ENCODE data around the gene CDK11B.
"Not testable (repeated sequence)": the region's sequence is repeated elsewhere in the genome, so short reads cannot be mapped to it uniquely, and the experiment has no call there.

CDK11B gene

DNA sequence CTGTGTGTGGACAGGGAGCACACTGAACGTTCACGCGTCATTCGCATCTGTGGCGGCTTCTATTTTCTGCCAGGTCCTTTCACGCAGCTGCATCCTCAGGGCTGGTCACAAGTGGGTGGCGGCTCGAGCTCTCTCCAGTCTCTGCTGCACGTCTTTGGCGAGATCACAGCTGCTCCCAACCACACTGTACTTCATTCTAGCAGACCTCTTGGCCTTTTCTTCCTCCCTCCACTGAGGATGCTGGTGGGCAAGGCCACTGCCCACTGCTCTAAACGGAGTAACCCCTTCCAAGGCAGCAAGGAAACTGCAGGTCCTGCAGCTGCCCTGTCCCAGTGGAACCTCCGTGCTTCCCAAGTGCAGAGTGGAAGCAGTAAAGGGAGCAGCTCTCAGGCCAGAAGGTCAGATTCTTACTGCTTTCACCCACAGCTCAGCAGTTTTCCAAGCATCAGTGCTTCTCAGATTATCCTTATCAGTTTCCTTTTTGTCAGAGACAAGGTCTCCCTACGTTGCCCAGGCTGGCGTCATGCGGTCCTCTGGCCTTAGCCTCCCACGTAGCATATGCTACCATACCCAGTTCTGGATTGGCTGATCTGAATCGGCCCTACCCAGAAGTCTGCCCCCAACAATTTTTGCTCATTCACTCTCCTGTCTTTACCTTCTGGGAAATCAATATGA, 11.1 kb downstream of the CDK11B start:
- not testable (repeated sequence) for H3K9me3 ChIP-seq (ENCODE audit: control insufficient read depth, low read length); H3K4me1 ChIP-seq (ENCODE audit: control insufficient read depth, insufficient read depth, low read length); H3K4me3 ChIP-seq (ENCODE audit: insufficient read depth, low read depth, low read length); H3K27ac ChIP-seq (ENCODE audit: insufficient read depth, low read depth, low read length, poor library complexity, severe bottlenecking); H3K27me3 ChIP-seq (ENCODE audit: control insufficient read depth, insufficient read depth, low read length, poor library complexity, severe bottlenecking)
- H3K36me3 ChIP-seq (ENCODE audit: control insufficient read depth, insufficient read depth, low read length) = peaks cover 33% of the 10 kb centered on the region
- whole genome bisulfite sequencing, 2 experiments = 93 to 96% methylated on average over 17 of the region's 17 CpGs

GRCh38 chr1:1646326-1646725, 12.5 kb downstream of the CDK11B start:
- H3K27ac ChIP-seq (ENCODE audit: insufficient read depth, low read depth, low read length, poor library complexity, severe bottlenecking); H3K9me3 ChIP-seq (ENCODE audit: control insufficient read depth, low read length); H3K4me1 ChIP-seq (ENCODE audit: control insufficient read depth, insufficient read depth, low read length); H3K4me3 ChIP-seq (ENCODE audit: insufficient read depth, low read depth, low read length); H3K27me3 ChIP-seq (ENCODE audit: control insufficient read depth, insufficient read depth, low read length, poor library complexity, severe bottlenecking): not testable (repeated sequence)
- 68 to 88% methylated on average over 2 to 4 of the region's 5 CpGs for WGBS, 2 experiments
- H3K36me3 ChIP-seq (ENCODE audit: control insufficient read depth, insufficient read depth, low read length) = peaks cover 20% of the 10 kb centered on the region

GRCh38 chr1:1640711-1641461, 17.9 kb downstream of the CDK11B start:
- not testable (repeated sequence) for H3K4me3 ChIP-seq (ENCODE audit: insufficient read depth, low read depth, low read length); H3K27ac ChIP-seq (ENCODE audit: insufficient read depth, low read depth, low read length, poor library complexity, severe bottlenecking); H3K27me3 ChIP-seq (ENCODE audit: control insufficient read depth, insufficient read depth, low read length, poor library complexity, severe bottlenecking); H3K4me1 ChIP-seq (ENCODE audit: control insufficient read depth, insufficient read depth, low read length); H3K36me3 ChIP-seq (ENCODE audit: control insufficient read depth, insufficient read depth, low read length); H3K9me3 ChIP-seq (ENCODE audit: control insufficient read depth, low read length)
- WGBS, 2 experiments = 92 to 95% methylated on average over 19 to 30 of the region's 38 CpGs

DNA sequence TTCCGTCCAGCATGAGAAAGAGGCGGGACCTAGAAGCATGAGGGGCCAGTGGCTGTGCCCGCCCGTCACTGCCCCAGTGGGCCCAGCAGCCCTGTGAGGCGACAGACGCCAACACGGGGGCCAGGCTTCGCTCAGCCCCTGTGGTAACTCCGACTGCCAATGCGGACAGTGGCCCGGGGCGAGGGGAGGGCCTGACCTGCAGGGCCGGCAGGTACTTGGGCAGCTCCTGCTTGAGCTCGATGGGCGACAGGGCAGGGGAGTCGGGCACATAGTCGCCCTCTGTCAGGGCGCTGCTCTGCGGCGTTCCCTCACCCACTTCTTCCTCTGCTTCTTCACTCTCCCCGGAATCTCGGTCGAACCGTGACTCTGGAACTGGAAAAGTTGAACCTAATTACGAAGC, 18.7 kb downstream of the CDK11B start:
- not testable (repeated sequence) for H3K36me3 ChIP-seq (ENCODE audit: control insufficient read depth, insufficient read depth, low read length); H3K4me3 ChIP-seq (ENCODE audit: insufficient read depth, low read depth, low read length); H3K4me1 ChIP-seq (ENCODE audit: control insufficient read depth, insufficient read depth, low read length); H3K27ac ChIP-seq (ENCODE audit: insufficient read depth, low read depth, low read length, poor library complexity, severe bottlenecking); H3K27me3 ChIP-seq (ENCODE audit: control insufficient read depth, insufficient read depth, low read length, poor library complexity, severe bottlenecking); H3K9me3 ChIP-seq (ENCODE audit: control insufficient read depth, low read length)
- WGBS, 2 experiments = 82 to 94% methylated on average over 5 to 12 of the region's 25 CpGs

DNA sequence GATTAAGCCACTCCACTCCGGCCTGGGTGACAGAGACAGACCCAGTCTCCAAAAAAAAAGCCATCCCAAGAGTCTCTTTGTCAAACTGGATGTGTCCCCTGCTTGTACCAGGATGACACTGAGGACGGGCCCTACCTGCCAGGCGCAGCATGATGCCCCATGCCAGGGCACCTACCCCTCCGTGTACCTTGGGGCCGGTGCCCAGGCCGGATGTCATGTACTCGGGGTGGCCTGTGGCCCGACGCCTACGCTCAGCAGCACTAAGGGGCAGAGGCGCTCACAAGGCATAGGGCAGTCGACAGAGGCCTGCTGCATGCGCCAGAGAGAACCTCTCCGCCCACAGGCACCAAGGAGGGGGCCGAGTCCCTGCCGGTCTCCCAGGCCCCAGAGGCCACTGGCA, 19.4 kb downstream of the CDK11B start:
- 95 to 97% methylated on average over 16 of the region's 16 CpGs for WGBS, 2 experiments

DNA sequence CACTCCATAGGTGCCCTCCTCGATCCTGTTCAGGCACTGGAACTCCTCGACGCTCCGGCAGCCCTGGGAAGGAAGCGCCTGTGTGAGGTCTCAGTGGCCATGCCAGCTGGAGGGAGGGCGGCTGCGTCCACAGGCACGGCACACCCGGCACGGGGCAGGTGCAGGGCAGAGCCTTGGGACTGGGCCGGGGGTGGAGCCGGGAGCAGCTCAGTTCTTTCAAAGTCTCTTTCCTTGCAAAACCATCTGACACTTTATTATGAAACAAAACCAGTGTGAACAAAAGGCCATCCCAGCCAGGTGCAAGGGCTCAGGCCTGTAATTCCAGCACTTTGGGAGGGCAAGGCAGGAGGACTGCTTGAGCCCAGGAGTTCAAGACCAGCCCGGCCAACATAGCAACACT, 20.3 kb downstream of the CDK11B start:
- WGBS, 2 experiments = 90 to 91% methylated on average over 8 to 9 of the region's 13 CpGs
- not testable (repeated sequence) for H3K9me3 ChIP-seq (ENCODE audit: control insufficient read depth, low read length); H3K27ac ChIP-seq (ENCODE audit: insufficient read depth, low read depth, low read length, poor library complexity, severe bottlenecking); H3K36me3 ChIP-seq (ENCODE audit: control insufficient read depth, insufficient read depth, low read length); H3K27me3 ChIP-seq (ENCODE audit: control insufficient read depth, insufficient read depth, low read length, poor library complexity, severe bottlenecking); H3K4me1 ChIP-seq (ENCODE audit: control insufficient read depth, insufficient read depth, low read length); H3K4me3 ChIP-seq (ENCODE audit: insufficient read depth, low read depth, low read length)

More for the DNA sequence above, 19.4 kb downstream of the CDK11B start:
- H3K27me3 ChIP-seq (ENCODE audit: control insufficient read depth, insufficient read depth, low read length, poor library complexity, severe bottlenecking); H3K9me3 ChIP-seq (ENCODE audit: control insufficient read depth, low read length); H3K4me3 ChIP-seq (ENCODE audit: insufficient read depth, low read depth, low read length); H3K4me1 ChIP-seq (ENCODE audit: control insufficient read depth, insufficient read depth, low read length); H3K27ac ChIP-seq (ENCODE audit: insufficient read depth, low read depth, low read length, poor library complexity, severe bottlenecking); H3K36me3 ChIP-seq (ENCODE audit: control insufficient read depth, insufficient read depth, low read length): not testable (repeated sequence)

- not testable (repeated sequence) for H3K9me3 ChIP-seq (ENCODE audit: control insufficient read depth, low read length); H3K27me3 ChIP-seq (ENCODE audit: control insufficient read depth, insufficient read depth, low read length, poor library complexity, severe bottlenecking)
- WGBS, 2 experiments = 95 to 96% methylated on average over 13 of the region's 14 CpGs
Observed at GRCh38 chr1:1637479-1637875, 21.3 kb downstream of the CDK11B start.

GRCh38 chr1:1636621-1637478, 22.0 kb downstream of the CDK11B start:
- not testable (repeated sequence) for H3K9me3 ChIP-seq (ENCODE audit: control insufficient read depth, low read length); H3K27ac ChIP-seq (ENCODE audit: insufficient read depth, low read depth, low read length, poor library complexity, severe bottlenecking); H3K36me3 ChIP-seq (ENCODE audit: control insufficient read depth, insufficient read depth, low read length); H3K27me3 ChIP-seq (ENCODE audit: control insufficient read depth, insufficient read depth, low read length, poor library complexity, severe bottlenecking); H3K4me3 ChIP-seq (ENCODE audit: insufficient read depth, low read depth, low read length); H3K4me1 ChIP-seq (ENCODE audit: control insufficient read depth, insufficient read depth, low read length)
- 96% methylated on average over 37 of the region's 37 CpGs for WGBS, 2 experiments

More at GRCh38 chr1:1637479-1637875, 21.3 kb downstream of the CDK11B start:
- not testable (repeated sequence) for H3K36me3 ChIP-seq (ENCODE audit: control insufficient read depth, insufficient read depth, low read length); H3K4me1 ChIP-seq (ENCODE audit: control insufficient read depth, insufficient read depth, low read length); H3K4me3 ChIP-seq (ENCODE audit: insufficient read depth, low read depth, low read length); H3K27ac ChIP-seq (ENCODE audit: insufficient read depth, low read depth, low read length, poor library complexity, severe bottlenecking)

DNA sequence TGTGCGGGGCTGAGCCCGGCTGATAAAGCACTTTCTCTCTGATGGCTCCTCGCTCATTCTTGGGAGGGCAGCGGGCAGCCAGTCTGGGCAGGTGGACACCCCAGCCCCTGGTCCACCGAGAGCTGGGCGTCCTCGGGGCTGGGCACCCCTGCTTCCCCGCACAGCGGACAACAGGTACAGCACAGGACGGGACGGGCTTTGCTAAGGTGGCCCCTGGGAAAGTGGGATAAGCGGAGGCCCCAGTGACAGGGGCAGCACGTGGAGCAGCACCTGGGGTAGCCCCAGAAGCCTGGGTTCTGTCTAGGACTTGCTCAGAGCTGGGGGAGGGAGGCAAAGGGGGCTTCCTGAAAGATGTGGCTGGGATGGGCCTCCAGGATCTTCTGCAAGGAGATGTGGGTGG, 24.2 kb downstream of the CDK11B start:
- H3K36me3 ChIP-seq (ENCODE audit: control insufficient read depth, insufficient read depth, low read length); H3K27ac ChIP-seq (ENCODE audit: insufficient read depth, low read depth, low read length, poor library complexity, severe bottlenecking); H3K4me3 ChIP-seq (ENCODE audit: insufficient read depth, low read depth, low read length); H3K9me3 ChIP-seq (ENCODE audit: control insufficient read depth, low read length); H3K4me1 ChIP-seq (ENCODE audit: control insufficient read depth, insufficient read depth, low read length): not testable (repeated sequence)
- WGBS, 2 experiments = 92 to 96% methylated on average over 9 of the region's 13 CpGs
- peaks cover 24% of the 10 kb centered on the region for H3K27me3 ChIP-seq (ENCODE audit: control insufficient read depth, insufficient read depth, low read length, poor library complexity, severe bottlenecking)

DNA sequence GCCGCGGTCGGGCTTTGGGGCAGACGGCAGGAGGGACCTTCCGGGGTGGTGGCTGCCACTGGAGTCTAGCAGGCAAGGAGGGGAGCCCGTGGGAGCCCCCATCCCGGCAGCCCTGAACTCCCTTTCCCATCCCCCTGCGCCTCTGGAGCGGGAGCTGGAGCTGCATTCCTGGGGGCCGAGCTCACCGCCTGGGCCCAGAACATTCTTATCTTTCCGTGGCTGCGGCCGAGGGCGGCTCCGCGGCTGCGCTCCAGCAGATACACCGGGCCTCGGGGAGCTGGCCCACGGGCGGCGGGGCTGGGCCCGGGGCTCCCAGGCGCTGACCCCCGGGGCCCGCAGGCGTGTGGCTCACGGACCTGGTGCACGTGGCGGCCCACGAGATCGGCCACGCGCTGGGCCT, 25.4 kb downstream of the CDK11B start:
- WGBS, 2 experiments = no CpG with 5 or more reads among the region's 35 CpGs
- not testable (repeated sequence) for H3K36me3 ChIP-seq (ENCODE audit: control insufficient read depth, insufficient read depth, low read length); H3K4me3 ChIP-seq (ENCODE audit: insufficient read depth, low read depth, low read length); H3K9me3 ChIP-seq (ENCODE audit: control insufficient read depth, low read length); H3K27ac ChIP-seq (ENCODE audit: insufficient read depth, low read depth, low read length, poor library complexity, severe bottlenecking); H3K4me1 ChIP-seq (ENCODE audit: control insufficient read depth, insufficient read depth, low read length)
- H3K27me3 ChIP-seq (ENCODE audit: control insufficient read depth, insufficient read depth, low read length, poor library complexity, severe bottlenecking) = peaks cover 24% of the 10 kb centered on the region
